OCI-LY7 (cell line): ENCODE results near the gene FGD2. TPM values are rescaled to one million over a fixed set of nuclear protein-coding genes. Genes with fewer than 3 reads are reported as not detected.
"Not testable (repeated sequence)": the region's sequence is repeated elsewhere in the genome, so short reads cannot be mapped to it uniquely, and the experiment has no call there.

ENCODE experiments used
- BruUV-seq: library from RNA; stranded (reverse); fragments of 400-500 nt; replicated peaks from 2 replicates; lab custom pipeline; 2021; lab: Mats Ljungman, UMichigan
- CTCF ChIA-PET: fragments of 300-600 bp; sonication (Branson Sonifier 250); formaldehyde crosslinking; loops from one replicate; lab custom pipeline; 2022; ENCODE audit warnings: antibody characterized with exemption; ENCODE audit not compliant: unreplicated experiment; lab: Charles Lee
- POLR2A ChIA-PET: fragments of 300-600 bp; sonication (Branson Sonifier 250); formaldehyde crosslinking; loops from one replicate; lab custom pipeline; 2022; ENCODE audit warnings: antibody characterized with exemption; lab: Charles Lee
- DNase-seq: peaks from one replicate; pipeline ENCODE4 v3.0.0-alpha.2; 2015; ENCODE audit warnings: low spot score
- H2AFZ ChIP-seq: fragments of 200-600 bp; sonication (generic), shearing (Covaris generic); 2 replicates; pipeline ENCODE4 v1.6.1; 2014; ENCODE audit warnings: mild to moderate bottlenecking, antibody characterized with exemption, low read length, moderate library complexity
- H3K27ac ChIP-seq: fragments of 200-600 bp; sonication (generic); 2 replicates; pipeline ENCODE4 v1.5.1; 2014; ENCODE audit warnings: mixed run types, low read depth, mild to moderate bottlenecking, moderate library complexity, low read length, inconsistent platforms; ENCODE audit not compliant: poor library complexity, severe bottlenecking
- H3K36me3 ChIP-seq: fragments of 200-600 bp; sonication (generic); 2 replicates; pipeline ENCODE4 v1.6.1; 2014; ENCODE audit warnings: mild to moderate bottlenecking, antibody characterized with exemption, low read length, moderate library complexity, mixed read lengths; ENCODE audit not compliant: insufficient read depth
- H3K4me1 ChIP-seq: fragments of 200-600 bp; sonication (generic); 2 replicates; pipeline ENCODE4 v1.5.1; 2014; ENCODE audit warnings: mild to moderate bottlenecking, low read length; ENCODE audit not compliant: insufficient read depth, poor library complexity, severe bottlenecking
- H3K4me2 ChIP-seq: fragments of 200-600 bp; sonication (generic); 2 replicates; pipeline ENCODE4 v1.6.1; 2014; ENCODE audit warnings: mild to moderate bottlenecking, low read length
- H3K4me3 ChIP-seq: fragments of 200-600 bp; sonication (generic); 2 replicates; pipeline ENCODE4 v1.5.1; 2014; ENCODE audit warnings: mild to moderate bottlenecking, low read depth, low read length; ENCODE audit not compliant: poor library complexity, severe bottlenecking
- H3K79me2 ChIP-seq: fragments of 200-600 bp; sonication (generic); 2 replicates; pipeline ENCODE4 v1.6.1; 2016; ENCODE audit warnings: low read depth, mild to moderate bottlenecking, low read length, moderate library complexity, mixed read lengths; ENCODE audit not compliant: insufficient read depth
- H3K9me2 ChIP-seq: fragments of 200-600 bp; sonication (generic); 2 replicates; pipeline ENCODE4 v1.6.1; 2016; ENCODE audit warnings: mild to moderate bottlenecking, low read length, mixed read lengths; ENCODE audit not compliant: insufficient read depth
- H3K9me3 ChIP-seq: fragments of 200-600 bp; sonication (generic); 2 replicates; pipeline ENCODE4 v1.6.1; 2014; ENCODE audit warnings: mild to moderate bottlenecking, mixed run types, low read length, mixed read lengths
- H4K20me1 ChIP-seq: fragments of 200-600 bp; sonication (generic); 2 replicates; pipeline ENCODE4 v1.6.1; 2014; ENCODE audit warnings: mild to moderate bottlenecking, antibody characterized with exemption, low read length, moderate library complexity, mixed read lengths; ENCODE audit not compliant: insufficient read depth
- EZH2phosphoT487 ChIP-seq: fragments of 200-600 bp; sonication (generic); IDR thresholded peaks from 2 replicates; pipeline ENCODE4 v1.6.1; 2018; ENCODE audit warnings: low read depth, borderline replicate concordance, mild to moderate bottlenecking, mixed run types, antibody characterized with exemption, low read length, moderate library complexity, mixed read lengths
- intact Hi-C: fragments of 100-400 bp; cut with micrococcal nuclease; formaldehyde crosslinking; loops from one replicate; pipeline ENCODE4 v1.10.0; 2022; ENCODE audit not compliant: unreplicated experiment
- total RNA-seq, 2 experiments: library from RNA; depleted of rRNA in 1 of 2; stranded (reverse); fragments of >200 nt in 1 of 2; shearing (Covaris generic) in 1 of 2; gene quantifications; 2 replicates each; pipeline ENCODE4 v1.2.3, GENCODE V29; 2014 to 2022
- TF ChIP-seq, protein P1 (sequence below): fragments of 200-600 bp; sonication (generic); conservative IDR thresholded peaks from 2 replicates; pipeline ENCODE4 v1.5.1; 2014; ENCODE audit warnings: mild to moderate bottlenecking, antibody characterized with exemption, low read length, moderate library complexity, mixed read lengths

Gene FGD2
- total RNA-seq, 2 experiments from 2014 or later, result 27.8 to 48.6 TPM

DNA sequence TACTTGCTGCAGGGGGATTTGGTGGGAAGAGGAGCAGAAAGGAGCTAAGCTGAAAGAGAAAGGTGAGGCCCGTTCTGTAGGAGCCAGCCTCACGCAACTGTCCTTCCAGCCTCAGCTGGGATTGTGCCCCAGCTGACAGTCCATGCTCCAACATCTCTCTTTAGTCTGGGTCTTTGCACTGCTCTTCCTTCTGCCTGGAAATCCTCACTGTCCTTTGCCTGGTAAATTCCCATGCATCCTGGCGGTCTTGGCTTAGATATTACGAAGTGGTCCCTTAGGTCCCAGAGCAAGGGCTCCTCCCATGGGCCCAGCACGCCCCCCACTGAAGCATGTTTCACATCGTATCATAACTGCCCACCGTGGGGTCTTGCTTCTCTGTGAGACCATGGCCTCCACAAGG lies 52.2 kb downstream of the FGD2 start:
- TF ChIP-seq EZH2phosphoT487, result no peak
- TF ChIP-seq, protein P1, sequence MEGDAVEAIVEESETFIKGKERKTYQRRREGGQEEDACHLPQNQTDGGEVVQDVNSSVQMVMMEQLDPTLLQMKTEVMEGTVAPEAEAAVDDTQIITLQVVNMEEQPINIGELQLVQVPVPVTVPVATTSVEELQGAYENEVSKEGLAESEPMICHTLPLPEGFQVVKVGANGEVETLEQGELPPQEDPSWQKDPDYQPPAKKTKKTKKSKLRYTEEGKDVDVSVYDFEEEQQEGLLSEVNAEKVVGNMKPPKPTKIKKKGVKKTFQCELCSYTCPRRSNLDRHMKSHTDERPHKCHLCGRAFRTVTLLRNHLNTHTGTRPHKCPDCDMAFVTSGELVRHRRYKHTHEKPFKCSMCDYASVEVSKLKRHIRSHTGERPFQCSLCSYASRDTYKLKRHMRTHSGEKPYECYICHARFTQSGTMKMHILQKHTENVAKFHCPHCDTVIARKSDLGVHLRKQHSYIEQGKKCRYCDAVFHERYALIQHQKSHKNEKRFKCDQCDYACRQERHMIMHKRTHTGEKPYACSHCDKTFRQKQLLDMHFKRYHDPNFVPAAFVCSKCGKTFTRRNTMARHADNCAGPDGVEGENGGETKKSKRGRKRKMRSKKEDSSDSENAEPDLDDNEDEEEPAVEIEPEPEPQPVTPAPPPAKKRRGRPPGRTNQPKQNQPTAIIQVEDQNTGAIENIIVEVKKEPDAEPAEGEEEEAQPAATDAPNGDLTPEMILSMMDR, result no peak
- Histone ChIP-seq H3K27ac (no peak overlapping the region), H4K20me1 (no peaks in the 10 kb centered on the region), H3K4me2 (no peak overlapping the region), H2AFZ (no peak overlapping the region), H3K36me3 (no peaks in the 10 kb centered on the region), H3K9me2 (no peaks in the 10 kb centered on the region), H3K4me1 (peaks cover 12% of the 10 kb centered on the region), H3K4me3 (no peak overlapping the region), H3K79me2 (no peaks in the 10 kb centered on the region), H3K9me3 (no peaks in the 10 kb centered on the region)
- no peak for DNase-seq
- CTCF ChIA-PET, result no interaction called here
- POLR2A ChIA-PET, result interaction anchor here (0.6 kb wide), 1 partner anchor 16 kb away, joined by 4 read pairs; no protein-coding TSS in a partner anchor
- no TSS peak for BruUV-seq
- intact Hi-C loops, result no loop called here

DNA sequence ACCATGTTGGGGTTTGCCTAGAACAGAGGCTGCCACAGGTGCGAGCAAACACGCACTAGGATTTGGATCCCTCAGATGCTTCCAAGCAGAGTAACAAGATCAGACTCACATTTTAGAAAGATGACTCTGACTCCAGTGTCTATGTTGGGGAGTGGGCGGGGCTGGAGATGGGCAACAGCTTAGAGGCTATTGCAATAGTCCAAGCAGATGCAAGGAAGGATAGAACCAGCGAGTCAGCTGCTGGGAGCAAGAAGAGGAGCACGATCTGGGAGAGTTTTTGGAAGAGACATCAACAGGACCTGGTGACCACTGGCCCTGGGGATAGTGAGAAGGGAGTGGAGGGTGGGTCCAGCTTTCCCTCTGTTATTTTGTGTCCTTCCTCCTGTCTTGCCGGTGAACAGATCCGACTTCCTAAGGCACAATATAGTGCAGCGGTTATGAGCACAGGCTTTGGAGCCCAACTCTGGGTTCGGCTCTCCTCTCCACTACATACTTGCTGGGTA lies 52.7 kb downstream of the FGD2 start:
- Histone ChIP-seq H3K4me2 (no peak overlapping the region), H3K4me3 (no peak overlapping the region), H2AFZ (no peak overlapping the region), H3K9me3 (no peaks in the 10 kb centered on the region), H3K4me1 (peaks cover 12% of the 10 kb centered on the region), H3K36me3 (no peaks in the 10 kb centered on the region), H4K20me1 (no peaks in the 10 kb centered on the region), H3K27ac (no peak overlapping the region), H3K9me2 (no peaks in the 10 kb centered on the region), H3K79me2 (no peaks in the 10 kb centered on the region)
- DNase-seq, result no peak
- POLR2A ChIA-PET, result interaction anchor here (0.6 kb wide), 1 partner anchor 17 kb away, joined by 4 read pairs; no protein-coding TSS in a partner anchor
- no TSS peak for BruUV-seq
- TF ChIP-seq EZH2phosphoT487, result no peak
- TF ChIP-seq, protein P1, result no peak
- intact Hi-C loops, result no loop called here
- CTCF ChIA-PET, result no interaction called here

DNA sequence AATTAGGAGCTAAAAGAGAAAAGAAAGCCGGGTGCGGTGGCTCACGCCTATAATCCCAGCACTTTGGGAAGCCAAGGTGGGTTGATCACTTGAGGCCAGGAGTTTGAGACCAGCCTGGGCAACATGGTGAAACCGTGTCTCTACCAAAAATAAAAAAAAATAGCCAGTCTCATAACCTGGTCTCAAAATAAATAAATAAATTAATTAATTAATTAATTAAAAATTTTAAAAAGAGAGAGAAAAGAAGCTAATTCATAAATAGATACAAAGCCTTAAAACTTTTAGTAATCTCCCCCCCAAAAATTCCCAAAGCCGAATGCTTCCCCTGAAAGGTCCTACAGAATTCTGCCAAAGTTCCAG lies 53.5 kb downstream of the FGD2 start:
- BruUV-seq, H3K79me2 ChIP-seq, H3K9me2 ChIP-seq, CTCF ChIA-PET, H3K4me2 ChIP-seq, intact Hi-C loops, H4K20me1 ChIP-seq, H3K27ac ChIP-seq, H2AFZ ChIP-seq, H3K36me3 ChIP-seq, H3K9me3 ChIP-seq, H3K4me3 ChIP-seq, DNase-seq: not testable (repeated sequence)
- POLR2A ChIA-PET, result interaction anchor here (0.6 kb wide), 1 partner anchor 109 kb away, joined by 3 read pairs; no protein-coding TSS in a partner anchor
- peaks cover 12% of the 10 kb centered on the region for H3K4me1 ChIP-seq
